HCT116 (cell line): ENCODE data around the gene FARSA.

Experiments used
- CTCF ChIP-seq, 3 experiments: fragments of 200-600 bp in 1 of 3; sonication (generic) in 1 of 3; IDR thresholded peaks in 2 of 3; conservative IDR thresholded peaks in 1 of 3; 2 replicates each; pipeline ENCODE4 v1.5.1; 2012 to 2017; ENCODE audit warnings: low read depth in 2 of 3, low read length in 2 of 3, antibody characterized with exemption in 1 of 3, borderline replicate concordance in 1 of 3, control low read depth in 1 of 3, mild to moderate bottlenecking in 1 of 3, mixed read lengths in 1 of 3, mixed run types in 1 of 3, moderate library complexity in 1 of 3; ENCODE audit not compliant: insufficient read depth in 1 of 3
- EZH2 ChIP-seq: fragments of 200-600 bp; sonication (generic); IDR thresholded peaks from 2 replicates; pipeline ENCODE4 v1.6.1; 2017; ENCODE audit warnings: antibody characterized with exemption, mixed run types
- POLR2A ChIP-seq: IDR thresholded peaks from 2 replicates; pipeline ENCODE4 v1.7.0; 2011; ENCODE audit warnings: borderline replicate concordance; ENCODE audit not compliant: insufficient read depth, insufficient read length; ENCODE audit errors: extremely low read depth
- YY1 ChIP-seq: IDR thresholded peaks from 2 replicates; pipeline ENCODE4 v1.6.1; 2011; ENCODE audit warnings: low read length, low read depth, moderate library complexity, mild to moderate bottlenecking; ENCODE audit not compliant: insufficient replicate concordance; ENCODE audit errors: extremely low read depth

DNA sequence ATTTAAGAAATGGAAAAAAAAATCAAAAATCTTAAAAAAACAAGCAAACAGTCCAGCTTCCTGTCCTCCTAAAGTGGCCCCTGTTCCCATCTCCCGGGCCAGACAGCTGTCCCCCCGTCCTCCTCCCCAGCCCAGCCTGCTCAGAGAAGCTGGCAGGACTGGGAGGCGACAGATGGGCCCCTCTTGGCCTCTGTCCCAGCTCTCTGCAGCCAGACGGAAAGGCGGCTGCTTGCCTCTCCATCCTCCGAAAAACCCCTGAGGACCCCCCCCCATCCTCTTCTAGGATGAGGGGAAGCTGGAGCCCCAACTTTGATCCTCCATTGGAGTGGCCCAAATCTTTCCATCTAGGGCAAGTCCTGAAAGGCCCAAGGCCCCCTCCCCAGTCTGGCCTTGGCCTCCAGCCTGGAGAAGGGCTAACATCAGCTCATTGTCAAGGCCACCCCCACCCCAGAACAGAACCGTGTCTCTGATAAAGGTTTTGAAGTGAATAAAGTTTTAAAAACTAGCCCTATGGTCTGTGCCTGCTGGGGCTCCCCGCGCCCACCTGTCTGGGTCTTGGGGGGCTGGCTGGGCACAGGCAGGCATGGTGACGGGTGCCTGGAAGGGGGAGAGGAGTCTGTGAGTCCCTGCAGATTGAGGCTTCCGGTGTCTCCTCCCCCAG, 19.8 kb upstream of the FARSA start:
- TF ChIP-seq YY1: no peak
- no peak for TF ChIP-seq CTCF (IDR thresholded peaks at IDR 0.05 in 2 of 3, conservative IDR thresholded peaks at IDR 0.05 in 1 of 3; ENCODE audit: borderline replicate concordance in 1 of 3, insufficient read depth in 1 of 3, low read depth in 2 of 3, low read length in 2 of 3)
- TF ChIP-seq POLR2A: no peak
- TF ChIP-seq EZH2: no peak
